DMS79 treated with DMSO at 0.1 percent for 48 hours (cell line): ENCODE measurements around the gene UGT1A6.

Experiments
- DNase-seq: peaks from one replicate; lab custom pipeline; 2025; lab: John Stamatoyannopoulos, UW

Gene UGT1A6

DNA sequence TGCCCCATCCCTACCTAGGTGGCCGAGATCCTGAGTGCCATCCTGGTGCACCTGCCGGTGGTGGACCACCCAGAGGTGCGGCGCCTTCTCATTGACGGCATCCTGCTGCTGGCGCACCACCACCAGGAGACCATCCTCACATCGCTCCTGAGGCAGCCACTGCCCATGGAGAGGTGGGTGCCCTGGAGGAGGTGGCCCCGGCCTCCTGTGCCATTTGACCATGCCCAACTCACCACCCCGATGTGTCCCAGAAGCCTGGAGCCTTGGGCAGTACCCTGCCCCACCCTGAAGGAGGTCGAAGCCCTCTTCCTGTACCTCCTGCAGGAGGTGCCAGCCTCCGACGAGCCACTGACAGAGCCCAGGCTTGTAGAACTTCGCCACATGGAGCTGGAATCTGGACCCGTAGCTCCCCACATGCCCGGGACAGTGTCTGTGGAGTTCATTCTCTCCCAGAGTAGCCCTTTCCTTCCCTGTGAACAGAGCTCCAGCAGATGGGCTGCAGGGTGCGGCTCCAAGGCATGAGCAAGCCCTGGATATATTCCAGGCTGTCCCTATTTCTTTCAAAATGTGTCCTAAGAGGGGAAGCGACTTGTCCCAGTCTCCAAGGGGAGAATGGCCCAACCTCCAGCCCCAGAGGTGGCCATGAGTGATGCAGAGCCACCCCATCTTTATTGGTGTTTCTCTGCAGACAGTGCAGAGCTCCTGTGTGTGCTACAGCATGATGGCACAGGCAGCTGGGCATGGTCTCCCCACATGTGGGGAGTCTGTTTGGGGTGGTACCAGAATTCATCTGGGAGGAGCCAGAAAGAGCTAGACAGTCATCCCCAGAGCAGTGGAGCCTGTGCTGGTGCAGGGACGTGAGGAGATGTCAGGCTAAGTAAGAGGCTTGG lies 127.4 kb downstream of the UGT1A6 start:
- no peak for DNase-seq

DNA sequence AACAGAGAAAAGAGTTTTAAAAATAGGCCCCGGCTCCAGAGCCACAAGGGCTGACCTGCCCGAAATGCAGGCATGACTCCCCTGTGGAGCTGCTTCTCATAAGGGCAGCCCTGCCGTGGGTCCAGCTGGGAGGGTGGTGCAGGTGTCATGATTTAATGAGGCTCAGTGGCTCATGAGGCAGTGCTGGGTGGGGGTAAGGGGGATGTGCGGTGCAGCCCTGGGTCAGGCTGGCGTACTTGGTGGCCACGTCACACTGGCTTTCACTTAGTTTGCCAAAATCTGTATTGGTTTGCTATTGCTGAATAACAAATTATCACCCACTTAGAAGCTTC lies 128.1 kb downstream of the UGT1A6 start:
- no peak for DNase-seq

DNA sequence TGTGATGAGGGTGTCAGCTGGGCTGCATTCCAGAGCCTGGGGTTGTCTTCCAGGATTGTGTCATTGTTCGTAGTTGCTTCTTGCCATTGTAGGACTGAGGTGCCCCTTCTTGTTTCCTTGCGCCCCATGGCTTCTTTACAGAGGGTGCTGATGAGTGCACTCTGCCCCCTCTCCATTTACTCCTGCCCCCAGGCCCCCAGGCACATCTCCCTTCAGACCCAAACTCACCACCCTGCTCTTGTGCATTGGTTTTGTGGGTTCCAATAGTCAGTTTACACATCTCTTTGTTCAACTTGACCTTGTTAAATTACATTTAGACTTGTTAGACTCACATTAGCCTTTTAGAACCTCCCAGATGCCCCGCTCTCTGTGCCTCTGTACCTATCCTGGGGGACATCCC lies 128.5 kb downstream of the UGT1A6 start:
- DNase-seq: no peak

DNA sequence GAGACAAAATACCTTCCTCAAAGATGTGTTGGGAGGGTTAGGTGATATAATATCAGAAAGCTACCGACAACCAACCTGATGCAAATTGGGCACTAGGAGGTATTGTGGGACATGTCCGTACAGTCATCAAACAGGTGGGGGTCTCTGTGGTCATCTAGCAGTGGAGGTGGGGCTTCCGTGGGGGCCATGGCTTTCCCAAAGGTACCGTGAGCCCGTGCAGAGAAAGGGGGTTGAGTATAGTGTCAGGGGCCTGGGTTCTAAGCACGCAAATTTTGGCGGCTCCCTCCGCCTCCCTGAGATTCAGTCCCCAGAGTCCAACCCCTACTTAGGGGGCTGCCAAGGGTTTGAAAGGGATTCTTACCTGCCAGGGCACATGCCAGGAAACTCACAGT lies 129.0 kb downstream of the UGT1A6 start:
- DNase-seq: no peak

DNA sequence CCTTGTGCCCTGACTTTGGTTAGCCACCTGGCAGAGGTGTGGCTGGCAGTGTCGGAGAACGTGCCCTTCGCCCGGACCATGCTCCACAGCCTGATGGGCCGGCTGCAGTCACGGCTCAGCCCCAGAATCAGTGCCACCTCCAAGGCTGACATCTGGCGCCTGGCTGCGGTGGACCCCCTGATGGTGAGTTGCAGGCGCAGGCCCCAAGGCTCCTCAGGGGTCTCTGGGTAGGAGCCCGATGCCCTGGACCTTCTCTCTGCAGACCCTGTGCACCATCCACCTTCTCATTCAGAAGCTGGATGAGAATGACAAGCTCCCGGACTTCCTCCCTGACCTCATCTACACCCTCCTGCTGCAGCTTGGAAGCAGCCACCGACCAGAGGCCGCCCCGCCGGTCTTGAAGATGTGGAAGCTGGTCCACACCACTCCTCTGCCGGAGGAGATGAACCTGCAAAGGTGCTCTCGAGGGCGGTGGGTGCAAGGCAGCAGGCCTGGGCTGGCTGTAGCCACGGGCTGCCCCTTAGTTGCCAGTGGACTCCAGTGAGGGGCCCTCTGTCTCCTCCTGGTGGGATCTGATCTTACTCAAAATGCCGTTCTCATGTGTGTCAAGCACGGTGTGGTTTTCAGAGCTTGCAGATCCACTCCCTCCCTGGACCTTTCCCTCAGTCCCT lies 129.5 kb downstream of the UGT1A6 start:
- no peak for DNase-seq
